ENCODE measurements around the gene FBN2.
"Not testable (repeated sequence)": the region's sequence is repeated elsewhere in the genome, so short reads cannot be mapped to it uniquely, and the experiment has no call there.

The FBN2 gene

DNA sequence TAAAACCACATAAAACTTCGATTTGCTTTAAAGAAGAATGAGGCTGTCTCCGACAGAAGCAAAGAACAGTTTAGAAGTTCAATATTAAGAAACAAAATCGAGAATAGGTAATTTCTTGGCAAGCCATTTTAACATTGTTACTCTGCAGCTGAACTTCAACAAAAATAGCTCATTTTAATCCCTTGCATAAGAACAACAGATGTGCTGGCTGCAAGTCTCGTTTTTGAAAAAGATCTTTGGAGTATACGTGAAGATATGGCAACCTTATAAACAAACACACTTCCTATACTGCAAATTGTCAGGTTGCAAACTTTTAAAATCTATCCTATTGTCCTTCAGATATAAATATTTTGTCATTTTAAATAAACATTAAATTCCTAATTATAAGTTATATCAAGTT lies 71.5 kb downstream of the FBN2 start:
- 94 to 97% methylated on average over 5 of the region's 5 CpGs for WGBS, 2 experiments
- Histone ChIP-seq H3K27ac (ENCODE audit: insufficient read depth, low read depth, low read length, poor library complexity, severe bottlenecking) (no peak overlapping the region), H3K4me1 (ENCODE audit: control insufficient read depth, insufficient read depth, low read length) (no peaks in the 10 kb centered on the region), H3K9me3 (ENCODE audit: control insufficient read depth, low read length) (no peaks in the 10 kb centered on the region), H3K27me3 (ENCODE audit: control insufficient read depth, insufficient read depth, low read length, poor library complexity, severe bottlenecking) (no peaks in the 10 kb centered on the region), H3K4me3 (ENCODE audit: insufficient read depth, low read depth, low read length) (no peak overlapping the region), H3K36me3 (ENCODE audit: control insufficient read depth, insufficient read depth, low read length) (peaks cover 4% of the 10 kb centered on the region)

- Histone ChIP-seq H3K27ac (ENCODE audit: insufficient read depth, low read depth, low read length, poor library complexity, severe bottlenecking) (no peak overlapping the region), H3K36me3 (ENCODE audit: control insufficient read depth, insufficient read depth, low read length) (peaks cover 4% of the 10 kb centered on the region)
- WGBS, 2 experiments, result 94 to 97% methylated on average over 9 of the region's 9 CpGs
These were observed 73.4 kb downstream of the FBN2 start for GRCh38 chr5:128464596-128464995.

GRCh38 chr5:128462330-128462729 lies 75.7 kb downstream of the FBN2 start:
- WGBS, 2 experiments, result 88 to 93% methylated on average over 2 of the region's 2 CpGs
- H3K36me3 ChIP-seq (ENCODE audit: control insufficient read depth, insufficient read depth, low read length), result peaks cover 4% of the 10 kb centered on the region

More at GRCh38 chr5:128464596-128464995, 73.4 kb downstream of the FBN2 start:
- H3K9me3 ChIP-seq (ENCODE audit: control insufficient read depth, low read length), result no peaks in the 10 kb centered on the region
- no peaks in the 10 kb centered on the region for H3K27me3 ChIP-seq (ENCODE audit: control insufficient read depth, insufficient read depth, low read length, poor library complexity, severe bottlenecking)
- H3K4me3 ChIP-seq (ENCODE audit: insufficient read depth, low read depth, low read length), result no peak overlapping the region
- H3K4me1 ChIP-seq (ENCODE audit: control insufficient read depth, insufficient read depth, low read length), result no peaks in the 10 kb centered on the region

DNA sequence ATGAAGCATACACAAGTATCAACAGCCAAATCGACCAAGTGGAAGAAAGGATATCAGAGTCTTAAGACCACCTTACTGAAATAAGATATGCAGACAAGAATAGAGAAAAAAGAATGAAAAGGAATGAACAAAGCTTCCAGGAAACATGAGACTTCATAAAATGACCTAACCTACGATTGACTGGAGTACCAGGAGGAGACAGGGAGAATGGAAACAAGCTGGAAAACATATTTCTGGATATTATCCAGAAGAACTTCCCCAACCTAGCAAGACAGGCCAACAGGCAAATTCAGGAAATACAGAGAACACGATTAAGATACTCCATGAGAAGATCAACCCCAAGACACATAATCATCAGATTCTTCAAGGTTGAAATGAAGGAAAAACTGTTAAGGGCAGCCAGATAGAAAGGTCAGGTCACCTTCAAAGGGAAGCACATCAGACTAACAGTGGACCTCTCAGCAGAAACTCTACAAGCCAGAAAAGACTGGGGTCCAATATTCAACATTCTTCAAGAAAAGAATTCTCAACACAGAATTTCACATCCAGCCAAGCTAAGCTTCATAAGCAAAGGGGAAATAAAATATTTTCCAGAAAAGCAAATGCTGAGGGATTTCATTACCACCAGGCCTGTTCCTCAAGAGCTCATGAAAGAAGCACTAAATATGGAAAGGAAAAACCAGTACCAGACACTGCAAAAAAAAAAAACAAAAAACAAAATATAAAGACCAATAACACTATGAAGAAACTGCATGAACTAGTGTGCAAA lies 80.7 kb downstream of the FBN2 start:
- H3K9me3 ChIP-seq (ENCODE audit: control insufficient read depth, low read length), result not testable (repeated sequence)
- WGBS, 2 experiments, result 93 to 100% methylated on average over 2 to 3 of the region's 3 CpGs

More at GRCh38 chr5:128462330-128462729, 75.7 kb downstream of the FBN2 start:
- Histone ChIP-seq H3K27me3 (ENCODE audit: control insufficient read depth, insufficient read depth, low read length, poor library complexity, severe bottlenecking) (no peaks in the 10 kb centered on the region), H3K4me3 (ENCODE audit: insufficient read depth, low read depth, low read length) (no peak overlapping the region), H3K9me3 (ENCODE audit: control insufficient read depth, low read length) (no peaks in the 10 kb centered on the region), H3K4me1 (ENCODE audit: control insufficient read depth, insufficient read depth, low read length) (no peaks in the 10 kb centered on the region), H3K27ac (ENCODE audit: insufficient read depth, low read depth, low read length, poor library complexity, severe bottlenecking) (no peak overlapping the region)

GRCh38 chr5:128455841-128456361 lies 82.1 kb downstream of the FBN2 start:
- H3K36me3 ChIP-seq (ENCODE audit: control insufficient read depth, insufficient read depth, low read length), result no peaks in the 10 kb centered on the region
- H3K4me1 ChIP-seq (ENCODE audit: control insufficient read depth, insufficient read depth, low read length), result peaks cover 9% of the 10 kb centered on the region
- H3K27ac ChIP-seq (ENCODE audit: insufficient read depth, low read depth, low read length, poor library complexity, severe bottlenecking), result no peak overlapping the region
- no peak overlapping the region for H3K4me3 ChIP-seq (ENCODE audit: insufficient read depth, low read depth, low read length)
- WGBS, 2 experiments, result 45 to 51% methylated on average over 6 to 7 of the region's 7 CpGs
- H3K9me3 ChIP-seq (ENCODE audit: control insufficient read depth, low read length), result no peaks in the 10 kb centered on the region
- no peaks in the 10 kb centered on the region for H3K27me3 ChIP-seq (ENCODE audit: control insufficient read depth, insufficient read depth, low read length, poor library complexity, severe bottlenecking)

More for the DNA sequence above, 80.7 kb downstream of the FBN2 start:
- H3K36me3 ChIP-seq (ENCODE audit: control insufficient read depth, insufficient read depth, low read length); H3K27me3 ChIP-seq (ENCODE audit: control insufficient read depth, insufficient read depth, low read length, poor library complexity, severe bottlenecking); H3K27ac ChIP-seq (ENCODE audit: insufficient read depth, low read depth, low read length, poor library complexity, severe bottlenecking); H3K4me1 ChIP-seq (ENCODE audit: control insufficient read depth, insufficient read depth, low read length); H3K4me3 ChIP-seq (ENCODE audit: insufficient read depth, low read depth, low read length): not testable (repeated sequence)

DNA sequence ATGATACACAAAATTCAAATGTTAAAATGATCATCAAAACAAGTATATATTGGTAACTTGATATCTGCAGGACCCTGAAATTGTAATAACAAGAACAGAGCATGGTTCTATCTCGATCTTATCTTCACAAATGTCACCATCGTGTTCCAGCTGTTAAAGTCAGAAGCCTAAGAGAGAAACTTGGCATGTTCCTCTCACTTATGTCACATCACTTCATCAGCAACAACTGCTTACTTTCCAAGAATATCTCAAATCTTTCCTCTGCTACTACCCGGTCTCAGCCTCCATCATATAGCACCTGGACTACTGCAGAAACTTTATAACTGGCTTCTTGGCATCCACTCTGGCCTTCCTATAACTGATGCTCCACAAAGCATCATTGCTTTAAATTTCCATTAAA lies 84.9 kb downstream of the FBN2 start:
- Histone ChIP-seq H3K27me3 (ENCODE audit: control insufficient read depth, insufficient read depth, low read length, poor library complexity, severe bottlenecking) (no peaks in the 10 kb centered on the region), H3K36me3 (ENCODE audit: control insufficient read depth, insufficient read depth, low read length) (no peaks in the 10 kb centered on the region)
- 89 to 95% methylated on average over 3 of the region's 3 CpGs for WGBS, 2 experiments

GRCh38 chr5:128447224-128447623 lies 90.8 kb downstream of the FBN2 start:
- WGBS, 2 experiments, result 91 to 95% methylated on average over 10 of the region's 10 CpGs
- not testable (repeated sequence) for H3K27me3 ChIP-seq (ENCODE audit: control insufficient read depth, insufficient read depth, low read length, poor library complexity, severe bottlenecking); H3K27ac ChIP-seq (ENCODE audit: insufficient read depth, low read depth, low read length, poor library complexity, severe bottlenecking); H3K4me1 ChIP-seq (ENCODE audit: control insufficient read depth, insufficient read depth, low read length); H3K4me3 ChIP-seq (ENCODE audit: insufficient read depth, low read depth, low read length); H3K9me3 ChIP-seq (ENCODE audit: control insufficient read depth, low read length); H3K36me3 ChIP-seq (ENCODE audit: control insufficient read depth, insufficient read depth, low read length)

More for the DNA sequence above, 84.9 kb downstream of the FBN2 start:
- no peaks in the 10 kb centered on the region for H3K9me3 ChIP-seq (ENCODE audit: control insufficient read depth, low read length)
- no peak overlapping the region for H3K27ac ChIP-seq (ENCODE audit: insufficient read depth, low read depth, low read length, poor library complexity, severe bottlenecking)
- no peak overlapping the region for H3K4me3 ChIP-seq (ENCODE audit: insufficient read depth, low read depth, low read length)
- H3K4me1 ChIP-seq (ENCODE audit: control insufficient read depth, insufficient read depth, low read length), result peaks cover 9% of the 10 kb centered on the region

- Histone ChIP-seq H3K9me3 (ENCODE audit: control insufficient read depth, low read length) (no peaks in the 10 kb centered on the region), H3K4me3 (ENCODE audit: insufficient read depth, low read depth, low read length) (no peak overlapping the region)
- WGBS, 2 experiments, result 89 to 90% methylated on average over 2 of the region's 2 CpGs
These were observed 96.1 kb downstream of the FBN2 start for GRCh38 chr5:128441941-128442350.

GRCh38 chr5:128441165-128441564 lies 96.9 kb downstream of the FBN2 start:
- Histone ChIP-seq H3K27me3 (ENCODE audit: control insufficient read depth, insufficient read depth, low read length, poor library complexity, severe bottlenecking) (no peaks in the 10 kb centered on the region), H3K36me3 (ENCODE audit: control insufficient read depth, insufficient read depth, low read length) (no peaks in the 10 kb centered on the region), H3K9me3 (ENCODE audit: control insufficient read depth, low read length) (no peaks in the 10 kb centered on the region), H3K4me3 (ENCODE audit: insufficient read depth, low read depth, low read length) (no peak overlapping the region), H3K4me1 (ENCODE audit: control insufficient read depth, insufficient read depth, low read length) (no peaks in the 10 kb centered on the region), H3K27ac (ENCODE audit: insufficient read depth, low read depth, low read length, poor library complexity, severe bottlenecking) (no peak overlapping the region)
- WGBS, 2 experiments, result 90 to 92% methylated on average over 2 of the region's 2 CpGs

More at GRCh38 chr5:128441941-128442350, 96.1 kb downstream of the FBN2 start:
- Histone ChIP-seq H3K4me1 (ENCODE audit: control insufficient read depth, insufficient read depth, low read length) (no peaks in the 10 kb centered on the region), H3K36me3 (ENCODE audit: control insufficient read depth, insufficient read depth, low read length) (no peaks in the 10 kb centered on the region), H3K27me3 (ENCODE audit: control insufficient read depth, insufficient read depth, low read length, poor library complexity, severe bottlenecking) (no peaks in the 10 kb centered on the region), H3K27ac (ENCODE audit: insufficient read depth, low read depth, low read length, poor library complexity, severe bottlenecking) (no peak overlapping the region)

GRCh38 chr5:128436749-128437188 lies 101.3 kb downstream of the FBN2 start:
- WGBS, 2 experiments, result 95% methylated on average over 4 of the region's 4 CpGs
- Histone ChIP-seq H3K36me3 (ENCODE audit: control insufficient read depth, insufficient read depth, low read length) (no peaks in the 10 kb centered on the region), H3K4me3 (ENCODE audit: insufficient read depth, low read depth, low read length) (no peak overlapping the region), H3K27ac (ENCODE audit: insufficient read depth, low read depth, low read length, poor library complexity, severe bottlenecking) (no peak overlapping the region), H3K9me3 (ENCODE audit: control insufficient read depth, low read length) (no peaks in the 10 kb centered on the region), H3K4me1 (ENCODE audit: control insufficient read depth, insufficient read depth, low read length) (no peaks in the 10 kb centered on the region), H3K27me3 (ENCODE audit: control insufficient read depth, insufficient read depth, low read length, poor library complexity, severe bottlenecking) (no peaks in the 10 kb centered on the region)

Measured in ectodermal cell (in vitro differentiated cells).